Activated naive CD4-positive, alpha-beta T cell (primary cell): Measurements from ENCODE around the gene HBG2.
"Not testable (repeated sequence)": the region's sequence is repeated elsewhere in the genome, so short reads cannot be mapped to it uniquely, and the experiment has no call there.

Experiments used
- DNase-seq, 4 experiments: peaks; one replicate each; lab custom pipeline; 2025; lab: John Stamatoyannopoulos, UW

The HBG2 gene

GRCh38 chr11:5281596-5281995 is 27.0 kb upstream of the HBG2 start:
- DNase-seq: no peak

- DNase-seq: no peak
Observed at GRCh38 chr11:5280582-5281102, 26.1 kb upstream of the HBG2 start.

- no peak for DNase-seq
Observed at GRCh38 chr11:5279471-5280090, 25.0 kb upstream of the HBG2 start.

- DNase-seq: no peak
Observed at GRCh38 chr11:5277807-5278382, 23.3 kb upstream of the HBG2 start.

GRCh38 chr11:5276697-5277096 is 22.1 kb upstream of the HBG2 start:
- DNase-seq: no peak

DNA sequence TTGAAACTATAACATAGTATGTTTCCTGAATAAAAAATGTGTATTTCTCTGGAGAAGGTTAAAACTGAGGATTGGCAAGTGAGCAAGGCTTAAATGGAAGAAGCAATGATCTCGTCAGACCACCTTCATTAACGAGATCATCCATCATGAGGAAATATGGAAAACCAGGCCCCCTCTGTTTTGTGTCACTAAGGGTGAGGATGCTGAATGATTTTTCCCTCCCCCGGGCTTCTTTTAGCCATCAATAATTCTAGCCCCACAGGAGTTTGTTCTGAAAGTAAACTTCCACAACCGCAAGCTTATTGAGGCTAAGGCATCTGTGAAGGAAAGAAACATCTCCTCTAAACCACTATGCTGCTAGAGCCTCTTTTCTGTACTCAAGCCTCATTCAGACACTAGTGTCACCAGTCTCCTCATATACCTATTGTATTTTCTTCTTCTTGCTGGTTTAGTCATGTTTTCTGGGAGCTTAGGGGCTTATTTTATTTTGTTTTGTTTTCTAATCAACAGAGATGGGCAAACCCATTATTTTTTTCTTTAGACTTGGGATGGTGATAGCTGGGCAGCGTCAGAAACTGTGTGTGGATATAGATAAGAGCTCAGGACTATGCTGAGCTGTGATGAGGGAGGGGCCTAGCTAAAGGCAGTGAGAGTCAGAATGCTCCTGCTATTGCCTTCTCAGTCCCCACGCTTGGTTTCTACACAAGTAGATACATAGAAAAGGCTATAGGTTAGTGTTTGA is 21.0 kb upstream of the HBG2 start:
- no peak for DNase-seq

- DNase-seq: no peak
Observed at GRCh38 chr11:5274395-5274794, 19.8 kb upstream of the HBG2 start.

DNA sequence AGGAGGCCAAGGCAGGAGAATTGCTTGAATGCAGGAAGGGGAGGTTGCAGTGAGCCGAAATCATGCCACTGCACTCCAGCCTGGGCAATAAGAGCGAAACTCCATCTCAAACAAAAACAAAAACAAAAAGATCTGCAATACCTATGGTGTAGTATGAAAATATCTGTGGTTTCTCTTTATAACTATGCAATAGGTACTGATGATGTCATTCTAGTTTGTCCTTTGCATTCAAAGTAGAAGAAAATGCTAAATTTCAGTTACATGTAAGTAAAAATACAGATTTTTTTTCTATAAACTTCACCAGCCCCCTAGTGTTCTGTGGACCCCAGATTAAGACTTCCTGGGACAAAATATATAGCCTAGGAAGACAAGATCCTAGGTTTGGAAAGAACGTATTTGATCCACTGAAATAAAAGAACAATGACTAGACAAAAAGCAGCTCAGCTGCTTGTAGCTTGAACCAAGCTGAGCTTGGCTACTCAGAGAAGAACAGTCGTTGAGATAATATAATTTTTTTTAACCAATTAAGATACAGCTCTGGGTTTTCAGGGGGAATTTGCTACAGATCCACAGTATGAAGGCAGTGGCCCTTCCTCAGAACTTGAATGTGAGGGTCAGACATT is 17.9 kb upstream of the HBG2 start:
- DNase-seq: no peak

- DNase-seq: no peak
Observed at GRCh38 chr11:5269715-5270147, 15.2 kb upstream of the HBG2 start, which contains the start of gene HBE1. HBE1 (minus strand) TSS chr11:5269945; CDS start chr11:5269890, 55 bp downstream.

DNA sequence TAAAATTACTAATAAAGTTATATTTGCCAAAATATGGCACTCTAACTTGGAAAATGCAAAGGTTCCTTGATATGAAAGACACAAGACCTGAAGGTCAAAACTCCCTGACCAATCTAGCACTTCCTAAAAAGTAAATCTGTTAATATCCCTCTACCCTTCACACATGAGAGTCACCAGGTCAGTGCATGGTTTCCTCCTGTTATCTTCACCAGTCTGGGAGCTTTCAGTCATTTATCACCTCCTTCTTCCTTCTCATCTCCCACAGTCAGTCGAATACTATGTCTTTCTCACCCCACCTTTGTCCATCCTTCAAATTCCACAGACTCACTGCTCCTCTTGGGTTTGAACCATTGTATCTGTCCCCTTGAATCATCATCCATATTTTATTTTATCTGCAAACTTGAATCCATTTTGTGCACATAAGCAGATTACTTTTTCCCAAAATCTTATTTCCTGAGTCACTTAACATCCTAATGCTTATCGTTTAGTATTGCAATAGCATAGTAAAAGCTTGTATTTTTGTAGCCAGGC is 12.5 kb upstream of the HBG2 start:
- DNase-seq: no peak

DNA sequence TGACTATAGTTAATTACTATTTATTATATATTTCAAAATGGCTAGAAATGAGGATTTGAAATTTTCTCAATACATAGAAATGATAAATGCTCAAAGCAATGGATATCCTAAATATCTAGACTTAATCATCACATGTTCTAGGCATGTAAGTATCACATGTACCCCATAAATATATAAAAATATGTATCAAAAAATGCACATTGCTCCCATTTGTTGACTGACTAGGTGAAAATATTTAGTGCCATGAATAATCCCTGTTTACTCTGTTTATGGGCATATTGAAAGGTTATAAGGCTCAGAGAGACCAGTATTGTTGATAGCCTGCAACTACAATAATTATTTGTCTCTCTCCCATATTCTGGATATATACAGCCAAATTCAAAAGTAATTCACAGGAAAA is 12.0 kb upstream of the HBG2 start:
- DNase-seq: no peak

GRCh38 chr11:5265832-5266231 is 11.3 kb upstream of the HBG2 start:
- no peak for DNase-seq

GRCh38 chr11:5258543-5259262 is 4.1 kb upstream of the HBG2 start:
- DNase-seq: no peak

- DNase-seq: no peak
Observed at GRCh38 chr11:5257296-5257695, 2.7 kb upstream of the HBG2 start.

GRCh38 chr11:5254023-5254422 is 558 bp downstream of the HBG2 start:
- not testable (repeated sequence) for DNase-seq

DNA sequence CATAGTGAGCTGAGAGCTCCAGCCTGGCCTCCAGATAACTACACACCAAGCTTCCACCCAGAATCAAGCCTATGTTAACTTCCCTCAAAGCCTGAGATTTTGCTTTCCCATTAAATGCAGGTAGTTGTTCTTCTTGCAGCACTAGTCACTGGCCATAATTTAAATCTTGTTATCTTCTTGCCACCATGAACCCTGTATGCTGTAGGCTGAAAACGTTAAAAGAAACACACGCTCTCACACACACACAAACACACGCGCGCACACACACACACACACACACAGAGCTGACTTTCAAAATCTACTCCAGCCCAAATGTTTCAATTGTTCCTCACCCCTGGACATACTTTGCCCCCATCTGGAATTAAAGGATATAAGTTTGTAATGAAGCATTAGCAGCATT is 1.1 kb downstream of the HBG2 start:
- not testable (repeated sequence) for DNase-seq

GRCh38 chr11:5252919-5253265 is 1.7 kb downstream of the HBG2 start:
- no peak for DNase-seq

DNA sequence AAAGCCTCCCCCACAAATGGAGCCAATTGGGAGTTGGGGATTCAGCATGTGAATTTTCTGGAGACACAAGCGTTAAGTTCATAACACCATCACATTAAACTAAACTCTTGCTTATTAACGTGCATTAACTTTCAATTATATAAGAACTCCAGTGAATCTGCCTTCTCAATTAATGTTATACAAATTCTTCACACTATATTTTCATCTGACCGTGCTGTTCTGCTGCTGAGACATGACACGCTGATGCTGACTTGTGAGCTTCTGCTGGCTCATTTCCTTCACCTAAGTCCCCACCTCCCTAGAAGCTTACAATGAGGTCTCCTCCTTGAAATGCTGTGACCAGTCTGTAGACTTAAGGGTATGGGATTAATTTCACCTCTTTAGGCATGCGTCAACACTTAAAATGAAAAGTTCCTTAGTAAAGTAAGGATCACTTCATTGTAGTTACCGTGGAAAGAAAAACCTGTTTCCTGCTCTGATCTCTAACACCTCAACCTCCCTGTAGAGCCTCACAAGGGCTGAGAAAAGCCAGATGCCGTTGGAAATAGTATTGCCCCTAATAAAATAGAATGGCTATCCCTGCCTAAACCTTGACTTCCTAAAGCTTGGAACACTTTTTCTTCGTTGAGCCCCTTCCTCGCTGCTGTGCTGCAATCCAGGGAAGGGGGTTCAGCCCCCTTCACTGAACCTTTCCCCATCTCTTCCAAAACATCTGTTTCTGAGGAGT is 2.2 kb downstream of the HBG2 start:
- no peak for DNase-seq

- DNase-seq: no peak
Observed at GRCh38 chr11:5251746-5252145, 2.8 kb downstream of the HBG2 start.

DNA sequence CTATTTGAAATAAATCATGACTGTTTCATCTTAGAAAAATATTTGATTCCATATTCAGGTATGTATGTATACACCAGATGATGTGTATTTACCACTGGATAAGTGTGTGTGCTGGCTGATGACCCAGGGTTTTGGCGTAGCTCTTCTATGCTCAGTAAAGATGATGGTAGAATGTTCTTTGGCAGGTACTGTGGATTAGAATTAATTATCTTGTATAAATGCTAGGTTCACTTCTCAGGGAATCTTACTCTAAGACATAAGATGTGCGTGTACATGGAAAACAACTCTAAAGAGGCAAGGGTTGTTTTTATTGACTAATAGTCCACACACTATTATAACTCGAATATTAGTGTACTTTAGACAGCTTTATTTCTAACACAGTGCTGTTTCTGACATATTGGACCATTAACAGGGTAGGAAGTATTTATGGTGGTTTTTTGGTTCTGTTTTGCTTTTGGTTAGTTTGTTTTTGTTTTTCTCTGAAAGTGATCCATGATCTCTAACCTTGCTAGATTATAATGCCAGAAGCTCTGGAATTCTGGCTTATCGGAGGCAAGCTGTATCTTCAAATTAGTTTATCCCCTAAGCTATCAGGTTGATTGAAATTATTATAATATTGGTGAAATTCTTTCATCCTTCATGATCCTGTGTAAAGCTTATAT is 3.9 kb downstream of the HBG2 start:
- no peak for DNase-seq
